ENCODE results near the gene WDHD1. TPM values are rescaled to one million over a fixed set of nuclear protein-coding genes. Genes with fewer than 3 reads are reported as not detected.

WDHD1 gene
- total RNA-seq, 2 donors from 2014 or later, result 43.7 to 50.7 TPM

GRCh38 chr14:54889919-54890318 is 137.0 kb downstream of the WDHD1 start:
- H3K4me3 Mint-ChIP-seq, result peak overlapping the region; percentile 6 to 33
- H3K36me3 Mint-ChIP-seq (ENCODE audit: insufficient read depth in 2 of 2), result no peaks in the 10 kb centered on the region
- peaks cover 49% of the 10 kb centered on the region for H3K4me1 Mint-ChIP-seq (ENCODE audit: low read depth)
- DNase-seq (no peak), ATAC-seq (replicated peaks in 1 of 2) (peak; percentile 54 to 62)
- H3K27ac Mint-ChIP-seq, result no peak overlapping the region
- no peaks in the 10 kb centered on the region for H3K9me3 Mint-ChIP-seq
- H3K27me3 Mint-ChIP-seq (ENCODE audit: low read depth), result no peaks in the 10 kb centered on the region

Other genes starting within 250 kb of the WDHD1 start
- gene GCH1, start 124.3 kb downstream of the WDHD1 start, total RNA-seq, result 10 to 100 TPM; 35.3 to 54.0 TPM
- 10 to 100 TPM; 25.9 to 27.0 TPM for gene SOCS4, start 137 bp upstream of the WDHD1 start, total RNA-seq
- 10 to 100 TPM; 90.9 to 91.4 TPM for gene MAPK1IP1L, start 24.5 kb upstream of the WDHD1 start, total RNA-seq
- 10 to 100 TPM; 13.9 to 22.3 TPM for gene LGALS3, start 102.2 kb upstream of the WDHD1 start, total RNA-seq
- 10 to 100 TPM; 58.2 to 68.2 TPM for gene DLGAP5, start 164.5 kb upstream of the WDHD1 start, total RNA-seq
- gene FBXO34, start 244.3 kb upstream of the WDHD1 start, total RNA-seq, result 10 to 100 TPM; 28.8 to 29.9 TPM

All from activated T-cell treated with anti-CD3 and anti-CD28 coated beads, Interleukin-2, amount 50 U/mL, for 72 hours (primary cell).